Hepatocyte (in vitro differentiated cells): ENCODE measurements around the gene FAM193A. TPM values are rescaled to one million over a fixed set of nuclear protein-coding genes. Genes with fewer than 3 reads are reported as not detected.

ENCODE experiments used
- DNase-seq: peaks from one replicate; pipeline ENCODE4 v3.0.0-alpha.2; 2016; ENCODE audit warnings: low spot score
- H2AFZ ChIP-seq: fragments of 200-600 bp; sonication (generic); 2 replicates; pipeline ENCODE4 v1.6.0; 2016; ENCODE audit warnings: antibody characterized with exemption, mild to moderate bottlenecking
- H3K27ac ChIP-seq: fragments of 200-600 bp; sonication (generic); 2 replicates; pipeline ENCODE4 v1.5.1; 2016; ENCODE audit warnings: mild to moderate bottlenecking
- H3K27me3 ChIP-seq: fragments of 200-600 bp; sonication (generic); 2 replicates; pipeline ENCODE4 v1.6.1; 2016
- H3K36me3 ChIP-seq: fragments of 200-600 bp; sonication (generic); replicated peaks from 2 replicates; pipeline ENCODE4 v1.5.1; 2016; ENCODE audit warnings: low read depth; ENCODE audit not compliant: insufficient read depth
- H3K4me1 ChIP-seq: fragments of 200-600 bp; sonication (generic); 2 replicates; pipeline ENCODE4 v1.5.1; 2016; ENCODE audit warnings: mild to moderate bottlenecking, moderate library complexity; ENCODE audit not compliant: insufficient read depth
- H3K4me2 ChIP-seq: fragments of 200-600 bp; sonication (generic); 2 replicates; pipeline ENCODE4 v1.6.0; 2016
- H3K4me3 ChIP-seq: fragments of 200-600 bp; sonication (generic); 2 replicates; pipeline ENCODE4 v1.5.1; 2016; ENCODE audit warnings: mild to moderate bottlenecking
- H3K79me2 ChIP-seq: fragments of 200-600 bp; sonication (generic); 2 replicates; pipeline ENCODE4 v1.6.0; 2017; ENCODE audit warnings: mild to moderate bottlenecking
- H3K9me2 ChIP-seq: fragments of 200-600 bp; sonication (generic); replicated peaks from 2 replicates; pipeline ENCODE4 v1.6.0; 2017; ENCODE audit warnings: mild to moderate bottlenecking; ENCODE audit not compliant: insufficient read depth
- H3K9me3 ChIP-seq: fragments of 200-600 bp; sonication (generic); 2 replicates; pipeline ENCODE4 v1.5.1; 2016; ENCODE audit warnings: low read depth, mild to moderate bottlenecking
- H4K20me1 ChIP-seq: fragments of 200-600 bp; sonication (generic); 2 replicates; pipeline ENCODE4 v1.6.0; 2016; ENCODE audit warnings: mild to moderate bottlenecking; ENCODE audit not compliant: insufficient read depth, poor library complexity, severe bottlenecking
- EZH2 ChIP-seq: fragments of 200-600 bp; sonication (generic); IDR thresholded peaks from 2 replicates; pipeline ENCODE4 v1.6.1; 2016; ENCODE audit warnings: antibody characterized with exemption, mild to moderate bottlenecking, borderline replicate concordance
- EZH2phosphoT487 ChIP-seq: fragments of 200-600 bp; sonication (generic); IDR thresholded peaks from one replicate; pipeline ENCODE4 v1.6.1; 2018; ENCODE audit warnings: antibody characterized with exemption, mild to moderate bottlenecking, low read depth, moderate library complexity; ENCODE audit not compliant: unreplicated experiment, severe bottlenecking
- WGBS: methylation state at CpG from one replicate; pipeline ENCODE4 v1.1.6; 2016; ENCODE audit warnings: low lambda C conversion rate; ENCODE audit errors: missing lambda C conversion rate; 5-methylcytosine and 5-hydroxymethylcytosine counted together
- polyA plus RNA-seq: library from polyadenylated mRNA; unstranded; fragments of >200 nt; fragmentation: Nextera tagmentation; extraction: Ambion mirVana; gene quantifications from 2 replicates; pipeline ENCODE4 v1.2.1, GENCODE V29; 2016
- total RNA-seq: library from RNA; depleted of rRNA; stranded (reverse); fragments of >200 nt; gene quantifications from 2 replicates; pipeline ENCODE4 v1.2.3, GENCODE V29; 2014
- TF ChIP-seq, protein P1 (sequence below): fragments of 200-600 bp; sonication (generic); IDR thresholded peaks from 2 replicates; pipeline ENCODE4 v1.5.1; 2016; ENCODE audit warnings: antibody characterized with exemption, mild to moderate bottlenecking; ENCODE audit not compliant: poor library complexity

Gene FAM193A
- total and polyA plus RNA-seq, 2 experiments from 2014 or later: 11.4 to 15.8 TPM

GRCh38 chr4:2714918-2715317, 178.5 kb downstream of the FAM193A start:
- Histone ChIP-seq H3K27me3 (no peaks in the 10 kb centered on the region), H3K4me2 (no peak overlapping the region), H3K9me3 (no peaks in the 10 kb centered on the region), H3K79me2 (peaks cover 32% of the 10 kb centered on the region), H2AFZ (no peak overlapping the region), H3K36me3 (no peaks in the 10 kb centered on the region), H3K27ac (no peak overlapping the region), H3K9me2 (no peaks in the 10 kb centered on the region), H4K20me1 (peaks cover 5% of the 10 kb centered on the region), H3K4me3 (no peak overlapping the region), H3K4me1 (no peaks in the 10 kb centered on the region)
- DNase-seq: no peak
- TF ChIP-seq, protein P1, sequence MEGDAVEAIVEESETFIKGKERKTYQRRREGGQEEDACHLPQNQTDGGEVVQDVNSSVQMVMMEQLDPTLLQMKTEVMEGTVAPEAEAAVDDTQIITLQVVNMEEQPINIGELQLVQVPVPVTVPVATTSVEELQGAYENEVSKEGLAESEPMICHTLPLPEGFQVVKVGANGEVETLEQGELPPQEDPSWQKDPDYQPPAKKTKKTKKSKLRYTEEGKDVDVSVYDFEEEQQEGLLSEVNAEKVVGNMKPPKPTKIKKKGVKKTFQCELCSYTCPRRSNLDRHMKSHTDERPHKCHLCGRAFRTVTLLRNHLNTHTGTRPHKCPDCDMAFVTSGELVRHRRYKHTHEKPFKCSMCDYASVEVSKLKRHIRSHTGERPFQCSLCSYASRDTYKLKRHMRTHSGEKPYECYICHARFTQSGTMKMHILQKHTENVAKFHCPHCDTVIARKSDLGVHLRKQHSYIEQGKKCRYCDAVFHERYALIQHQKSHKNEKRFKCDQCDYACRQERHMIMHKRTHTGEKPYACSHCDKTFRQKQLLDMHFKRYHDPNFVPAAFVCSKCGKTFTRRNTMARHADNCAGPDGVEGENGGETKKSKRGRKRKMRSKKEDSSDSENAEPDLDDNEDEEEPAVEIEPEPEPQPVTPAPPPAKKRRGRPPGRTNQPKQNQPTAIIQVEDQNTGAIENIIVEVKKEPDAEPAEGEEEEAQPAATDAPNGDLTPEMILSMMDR: no peak
- no peak for TF ChIP-seq EZH2
- no peak for TF ChIP-seq EZH2phosphoT487
- WGBS: 79% methylated on average over 4 of the region's 4 CpGs

DNA sequence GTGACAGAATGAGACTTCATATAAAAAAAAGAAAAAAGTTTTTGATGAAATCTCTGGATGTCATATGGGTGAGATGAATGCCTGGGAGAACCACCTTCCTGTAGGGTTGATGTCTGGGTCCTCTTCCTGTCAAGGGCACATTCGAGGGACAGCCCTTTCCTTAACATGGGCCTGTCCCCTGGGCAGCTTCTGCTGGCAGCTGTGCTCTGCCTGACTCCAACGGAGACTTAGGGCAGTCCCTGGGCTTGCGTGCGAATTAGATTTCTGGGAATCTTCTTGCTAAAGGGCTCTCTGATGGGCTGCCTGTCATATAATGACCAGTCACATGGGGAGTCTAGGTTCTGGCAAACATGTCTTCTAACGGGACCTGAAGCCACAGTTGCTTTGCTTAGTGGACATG, 179.0 kb downstream of the FAM193A start:
- H3K27me3 ChIP-seq: no peaks in the 10 kb centered on the region
- no peaks in the 10 kb centered on the region for H3K9me2 ChIP-seq
- no peaks in the 10 kb centered on the region for H3K9me3 ChIP-seq
- H3K36me3 ChIP-seq: no peaks in the 10 kb centered on the region
- H3K79me2 ChIP-seq: peaks cover 31% of the 10 kb centered on the region
- TF ChIP-seq, protein P1: no peak
- no peak for TF ChIP-seq EZH2
- TF ChIP-seq EZH2phosphoT487: no peak
- H4K20me1 ChIP-seq: peaks cover 5% of the 10 kb centered on the region
- 77% methylated on average over 5 of the region's 5 CpGs for WGBS
- no peak overlapping the region for H3K27ac ChIP-seq
- DNase-seq: no peak
- H3K4me3 ChIP-seq: no peak overlapping the region
- H3K4me1 ChIP-seq: no peaks in the 10 kb centered on the region
- H3K4me2 ChIP-seq: no peak overlapping the region
- no peak overlapping the region for H2AFZ ChIP-seq

DNA sequence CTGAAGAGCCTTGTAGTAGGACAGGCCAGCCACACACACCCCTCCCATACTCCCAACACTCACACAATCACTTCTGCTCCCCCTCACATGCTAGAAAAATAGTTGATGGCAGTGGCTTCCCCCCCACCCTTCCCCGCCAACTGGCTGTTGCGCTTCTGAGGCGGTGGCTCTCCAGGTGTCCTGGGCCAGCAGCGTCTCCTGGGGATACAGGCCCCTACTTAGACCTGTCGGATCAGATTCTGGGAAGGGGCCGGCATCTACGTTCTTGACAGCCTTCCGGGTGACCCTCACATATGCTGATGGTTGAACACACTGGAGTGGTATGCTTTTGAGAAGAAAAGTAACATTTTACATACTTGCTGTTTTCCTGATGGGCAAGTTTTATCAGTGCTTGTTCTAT, 179.8 kb downstream of the FAM193A start:
- WGBS: 94% methylated on average over 8 of the region's 8 CpGs
- no peaks in the 10 kb centered on the region for H3K36me3 ChIP-seq
- peaks cover 5% of the 10 kb centered on the region for H4K20me1 ChIP-seq
- peaks cover 27% of the 10 kb centered on the region for H3K79me2 ChIP-seq
- H3K4me2 ChIP-seq: no peak overlapping the region
- no peak overlapping the region for H3K4me3 ChIP-seq
- TF ChIP-seq EZH2phosphoT487 (no peak), EZH2 (no peak)
- TF ChIP-seq, protein P1: no peak
- H3K9me2 ChIP-seq: no peaks in the 10 kb centered on the region
- no peak overlapping the region for H3K27ac ChIP-seq
- H3K27me3 ChIP-seq: no peaks in the 10 kb centered on the region
- no peaks in the 10 kb centered on the region for H3K9me3 ChIP-seq
- no peak for DNase-seq
- H2AFZ ChIP-seq: no peak overlapping the region
- H3K4me1 ChIP-seq: no peaks in the 10 kb centered on the region

DNA sequence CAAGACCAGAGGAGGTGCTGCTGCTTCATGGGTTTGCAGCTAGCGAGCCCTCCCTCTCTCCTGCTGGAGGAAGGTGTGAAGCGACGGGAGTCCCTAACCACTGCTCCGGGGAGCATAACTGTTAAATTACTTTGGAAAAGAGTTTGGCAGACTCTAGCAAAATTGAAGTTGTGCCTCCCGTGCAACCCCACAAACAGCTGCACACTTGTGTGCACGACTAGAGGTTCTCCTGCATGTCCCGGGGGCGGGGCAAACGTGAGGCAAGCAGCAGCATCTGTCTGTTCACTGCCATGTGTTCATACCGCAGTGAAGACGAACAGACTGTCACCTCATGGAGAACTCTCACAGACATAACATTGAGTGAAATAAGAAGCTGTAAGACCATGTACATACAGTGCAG, 185.1 kb downstream of the FAM193A start:
- H3K9me3 ChIP-seq: no peaks in the 10 kb centered on the region
- no peak for TF ChIP-seq EZH2
- no peak for TF ChIP-seq EZH2phosphoT487
- TF ChIP-seq, protein P1: no peak
- H3K9me2 ChIP-seq: no peaks in the 10 kb centered on the region
- no peak overlapping the region for H2AFZ ChIP-seq
- H3K4me1 ChIP-seq: no peaks in the 10 kb centered on the region
- no peak overlapping the region for H3K4me2 ChIP-seq
- H3K36me3 ChIP-seq: no peaks in the 10 kb centered on the region
- no peaks in the 10 kb centered on the region for H3K79me2 ChIP-seq
- no peak overlapping the region for H3K27ac ChIP-seq
- no peaks in the 10 kb centered on the region for H3K27me3 ChIP-seq
- 94% methylated on average over 11 of the region's 11 CpGs for WGBS
- DNase-seq: no peak
- no peak overlapping the region for H3K4me3 ChIP-seq
- H4K20me1 ChIP-seq: no peaks in the 10 kb centered on the region
